NT2/D1 (cell line): Measurements from ENCODE around the gene EMD.

Experiments used
- DNase-seq: peaks from one replicate; pipeline ENCODE4 v3.0.0-alpha.2; 2011; ENCODE audit warnings: low read depth, low spot score
- H3K27me3 ChIP-seq: 2 replicates; pipeline ENCODE4 v1.6.0; 2011; ENCODE audit warnings: mild to moderate bottlenecking; ENCODE audit not compliant: insufficient read length, insufficient read depth
- H3K36me3 ChIP-seq: 2 replicates; pipeline ENCODE4 v1.6.1; 2011; ENCODE audit warnings: mild to moderate bottlenecking, low read length, mixed read lengths; ENCODE audit not compliant: insufficient read depth, insufficient read length
- H3K4me1 ChIP-seq: 2 replicates; pipeline ENCODE4 v1.5.1; 2011; ENCODE audit not compliant: insufficient read depth, insufficient read length
- H3K4me3 ChIP-seq: 2 replicates; pipeline ENCODE4 v1.5.1; 2011; ENCODE audit warnings: low read depth; ENCODE audit not compliant: insufficient read length
- H3K9ac ChIP-seq: 2 replicates; pipeline ENCODE4 v1.6.0; 2011; ENCODE audit warnings: low read depth; ENCODE audit not compliant: insufficient read length
- H3K9me3 ChIP-seq: 2 replicates; pipeline ENCODE4 v1.5.1; 2011; ENCODE audit warnings: mild to moderate bottlenecking, low read length; ENCODE audit not compliant: insufficient read depth
- SUZ12 ChIP-seq: IDR thresholded peaks from 2 replicates; pipeline ENCODE4 v1.6.1; 2011; ENCODE audit not compliant: insufficient read length, insufficient read depth; ENCODE audit errors: extremely low read depth
- YY1 ChIP-seq: IDR thresholded peaks from 2 replicates; pipeline ENCODE4 v1.6.1; 2011; ENCODE audit not compliant: insufficient read length, insufficient read depth
- ZNF274 ChIP-seq: IDR thresholded peaks from 2 replicates; pipeline ENCODE4 v1.6.1; 2011; ENCODE audit warnings: mild to moderate bottlenecking, low read depth, low read length

Gene EMD

GRCh38 chrX:154374313-154375155 is 4.6 kb upstream of the EMD start, which contains the start of gene FLNA:
FLNA (minus strand) TSS chrX:154374634; CDS start chrX:154371245, 3,389 bp downstream.
- H3K36me3 ChIP-seq, result peaks cover 9% of the 10 kb centered on the region
- peak within 1 kb of the TSS; percentile 42 for H3K9ac ChIP-seq
- no peaks in the 10 kb centered on the region for H3K4me1 ChIP-seq
- no peak for DNase-seq
- no peak for TF ChIP-seq ZNF274
- TF ChIP-seq SUZ12, result no peak
- no peak for TF ChIP-seq YY1
- H3K9me3 ChIP-seq, result no peaks in the 10 kb centered on the region
- H3K27me3 ChIP-seq, result no peaks in the 10 kb centered on the region
- peak within 1 kb of the TSS; percentile 34 for H3K4me3 ChIP-seq

- no peaks in the 10 kb centered on the region for H3K4me1 ChIP-seq
- H3K9me3 ChIP-seq, result no peaks in the 10 kb centered on the region
- no peak overlapping the region for H3K9ac ChIP-seq
- DNase-seq, result no peak
- H3K27me3 ChIP-seq, result no peaks in the 10 kb centered on the region
- no peak for TF ChIP-seq SUZ12
- no peak for TF ChIP-seq YY1
- TF ChIP-seq ZNF274, result no peak
- no peak overlapping the region for H3K4me3 ChIP-seq
- peaks cover 8% of the 10 kb centered on the region for H3K36me3 ChIP-seq
These were observed 4.0 kb upstream of the EMD start for GRCh38 chrX:154375156-154375504.

GRCh38 chrX:154376774-154377173 is 2.3 kb upstream of the EMD start:
- Histone ChIP-seq H3K4me1 (no peaks in the 10 kb centered on the region), H3K9ac (no peak overlapping the region), H3K4me3 (no peak overlapping the region), H3K9me3 (no peaks in the 10 kb centered on the region), H3K27me3 (no peaks in the 10 kb centered on the region), H3K36me3 (peaks cover 14% of the 10 kb centered on the region)
- TF ChIP-seq YY1 (no peak), SUZ12 (no peak), ZNF274 (no peak)
- no peak for DNase-seq

- Histone ChIP-seq H3K9me3 (no peaks in the 10 kb centered on the region), H3K4me3 (peak overlapping the region; percentile 47), H3K4me1 (peaks cover 2% of the 10 kb centered on the region), H3K36me3 (peaks cover 14% of the 10 kb centered on the region), H3K27me3 (no peaks in the 10 kb centered on the region), H3K9ac (peak overlapping the region; percentile 77)
- TF ChIP-seq SUZ12 (no peak), YY1 (no peak), ZNF274 (no peak)
- no peak for DNase-seq
These were observed 866 bp upstream of the EMD start for GRCh38 chrX:154378059-154378798.

- H3K9me3 ChIP-seq, result no peaks in the 10 kb centered on the region
- TF ChIP-seq SUZ12, result no peak
- TF ChIP-seq YY1, result no peak
- H3K9ac ChIP-seq, result peak overlapping the region; percentile 77
- DNase-seq, result no peak
- H3K4me1 ChIP-seq, result peaks cover 2% of the 10 kb centered on the region
- peak overlapping the region; percentile 64 for H3K4me3 ChIP-seq
- no peaks in the 10 kb centered on the region for H3K27me3 ChIP-seq
- H3K36me3 ChIP-seq, result peaks cover 14% of the 10 kb centered on the region
These were observed 465 bp downstream of the EMD start for GRCh38 chrX:154379569-154379951.

GRCh38 chrX:154380153-154380552 is 1.1 kb downstream of the EMD start:
- TF ChIP-seq SUZ12, result no peak
- TF ChIP-seq YY1, result no peak
- TF ChIP-seq ZNF274, result no peak
- peaks cover 2% of the 10 kb centered on the region for H3K4me1 ChIP-seq
- peaks cover 14% of the 10 kb centered on the region for H3K36me3 ChIP-seq
- peak overlapping the region; percentile 77 for H3K9ac ChIP-seq
- no peak for DNase-seq
- H3K27me3 ChIP-seq, result no peaks in the 10 kb centered on the region
- no peaks in the 10 kb centered on the region for H3K9me3 ChIP-seq
- H3K4me3 ChIP-seq, result peak overlapping the region; percentile 64

- Histone ChIP-seq H3K9ac (peak overlapping the region; percentile 77), H3K4me1 (peaks cover 2% of the 10 kb centered on the region), H3K4me3 (peak overlapping the region; percentile 64), H3K36me3 (peaks cover 14% of the 10 kb centered on the region), H3K27me3 (no peaks in the 10 kb centered on the region), H3K9me3 (no peaks in the 10 kb centered on the region)
- no peak for TF ChIP-seq SUZ12
- DNase-seq, result no peak
These were observed 1.7 kb downstream of the EMD start for GRCh38 chrX:154380787-154381186.
